ENCODE data around the gene TADA2A.

The TADA2A gene

GRCh38 chr17:37430051-37430627 is 23.5 kb downstream of the TADA2A start:
- H3K4me2 ChIP-seq (ENCODE audit: low read length), result no peak overlapping the region
- H3F3A ChIP-seq (ENCODE audit: insufficient read depth, low read length), result no peaks in the 10 kb centered on the region
- H3K27ac ChIP-seq (ENCODE audit: low read depth, low read length, poor library complexity, severe bottlenecking), result no peak overlapping the region
- H3K9me3 ChIP-seq (ENCODE audit: low read length), result no peaks in the 10 kb centered on the region
- no peaks in the 10 kb centered on the region for H3K79me2 ChIP-seq (ENCODE audit: insufficient read depth, low read length)
- H3K9ac ChIP-seq (ENCODE audit: low read length), result no peak overlapping the region
- no peaks in the 10 kb centered on the region for H4K20me1 ChIP-seq (ENCODE audit: insufficient read depth, low read length)
- no peak overlapping the region for H3K4me3 ChIP-seq (ENCODE audit: low read depth, low read length, poor library complexity, severe bottlenecking)
- H3K9me2 ChIP-seq (ENCODE audit: low read depth, low read length), result no peaks in the 10 kb centered on the region
- H3K36me3 ChIP-seq (ENCODE audit: insufficient read depth, low read length), result peaks cover 78% of the 10 kb centered on the region
- H2AFZ ChIP-seq (ENCODE audit: low read length), result no peak overlapping the region
- H3K27me3 ChIP-seq (ENCODE audit: insufficient read depth, low read length), result no peaks in the 10 kb centered on the region
- no peaks in the 10 kb centered on the region for H3K4me1 ChIP-seq (ENCODE audit: insufficient read depth, low read length, severe bottlenecking)
- TF ChIP-seq CTCF (IDR thresholded peaks at IDR 0.05; ENCODE audit: low read length), result no peak
- no peak for TF ChIP-seq EZH2 (IDR thresholded peaks at IDR 0.05; ENCODE audit: borderline replicate concordance, low read length)

GRCh38 chr17:37432671-37433070 is 26.0 kb downstream of the TADA2A start:
- Histone ChIP-seq H3K36me3 (ENCODE audit: insufficient read depth, low read length) (peaks cover 61% of the 10 kb centered on the region), H3K27ac (ENCODE audit: low read depth, low read length, poor library complexity, severe bottlenecking) (no peak overlapping the region), H3K4me2 (ENCODE audit: low read length) (no peak overlapping the region), H3K79me2 (ENCODE audit: insufficient read depth, low read length) (no peaks in the 10 kb centered on the region), H4K20me1 (ENCODE audit: insufficient read depth, low read length) (no peaks in the 10 kb centered on the region), H3K4me3 (ENCODE audit: low read depth, low read length, poor library complexity, severe bottlenecking) (no peak overlapping the region), H3K9ac (ENCODE audit: low read length) (no peak overlapping the region), H2AFZ (ENCODE audit: low read length) (no peak overlapping the region), H3K9me3 (ENCODE audit: low read length) (no peaks in the 10 kb centered on the region), H3K4me1 (ENCODE audit: insufficient read depth, low read length, severe bottlenecking) (no peaks in the 10 kb centered on the region), H3K27me3 (ENCODE audit: insufficient read depth, low read length) (no peaks in the 10 kb centered on the region), H3F3A (ENCODE audit: insufficient read depth, low read length) (no peaks in the 10 kb centered on the region), H3K9me2 (ENCODE audit: low read depth, low read length) (no peaks in the 10 kb centered on the region)
- TF ChIP-seq EZH2 (IDR thresholded peaks at IDR 0.05; ENCODE audit: borderline replicate concordance, low read length) (no peak), CTCF (IDR thresholded peaks at IDR 0.05; ENCODE audit: low read length) (no peak)

- Histone ChIP-seq H3K36me3 (ENCODE audit: insufficient read depth, low read length) (peaks cover 69% of the 10 kb centered on the region), H3K9me3 (ENCODE audit: low read length) (no peaks in the 10 kb centered on the region), H4K20me1 (ENCODE audit: insufficient read depth, low read length) (no peaks in the 10 kb centered on the region), H3F3A (ENCODE audit: insufficient read depth, low read length) (no peaks in the 10 kb centered on the region), H3K4me3 (ENCODE audit: low read depth, low read length, poor library complexity, severe bottlenecking) (no peak overlapping the region), H3K4me1 (ENCODE audit: insufficient read depth, low read length, severe bottlenecking) (no peaks in the 10 kb centered on the region), H3K9ac (ENCODE audit: low read length) (no peak overlapping the region), H2AFZ (ENCODE audit: low read length) (no peak overlapping the region), H3K79me2 (ENCODE audit: insufficient read depth, low read length) (no peaks in the 10 kb centered on the region), H3K4me2 (ENCODE audit: low read length) (no peak overlapping the region), H3K27ac (ENCODE audit: low read depth, low read length, poor library complexity, severe bottlenecking) (no peak overlapping the region), H3K9me2 (ENCODE audit: low read depth, low read length) (no peaks in the 10 kb centered on the region), H3K27me3 (ENCODE audit: insufficient read depth, low read length) (no peaks in the 10 kb centered on the region)
- TF ChIP-seq CTCF (IDR thresholded peaks at IDR 0.05; ENCODE audit: low read length) (peak; percentile 50; the same call in 1 of the 2 replicates), EZH2 (IDR thresholded peaks at IDR 0.05; ENCODE audit: borderline replicate concordance, low read length) (no peak)
These were observed 31.5 kb downstream of the TADA2A start for GRCh38 chr17:37438141-37438540.

All from OCI-LY1 (cell line).